Esophagus squamous epithelium (tissue), 5 donors: ENCODE data around the gene BBS7. TPM values are rescaled to one million over a fixed set of nuclear protein-coding genes. Genes with fewer than 3 reads are reported as not detected.

Source experiments
- DNase-seq: peaks from one replicate; lab custom pipeline; 2025; lab: John Stamatoyannopoulos, UW
- H3K27ac ChIP-seq, 4 donors: fragments of 200-600 bp; sonication (generic); one replicate each; pipeline ENCODE4 v1.5.1; 2016 to 2019; ENCODE audit warnings: mild to moderate bottlenecking in 1 of 4
- H3K27me3 ChIP-seq, 4 donors: fragments of 200-600 bp; sonication (generic); 1 replicate in 3 of 4; 2 replicates in 1 of 4; pipeline versions ENCODE4 v1.5.1 to v1.6.0; 2017 to 2021; ENCODE audit warnings: antibody characterized with exemption in 1 of 4
- H3K36me3 ChIP-seq, 3 donors: fragments of 200-600 bp; sonication (generic); one replicate each; pipeline ENCODE4 v1.5.1; 2016 to 2019
- H3K4me1 ChIP-seq, 3 donors: fragments of 200-600 bp; sonication (generic); one replicate each; pipeline ENCODE4 v1.5.1; 2017 to 2019
- H3K4me3 ChIP-seq, 4 donors: fragments of 200-600 bp; sonication (generic); 1 replicate in 3 of 4; 2 replicates in 1 of 4; pipeline ENCODE4 v1.5.1; 2016 to 2019; ENCODE audit warnings: mild to moderate bottlenecking in 2 of 4, moderate library complexity in 1 of 4
- H3K9me3 ChIP-seq, 3 donors: fragments of 200-600 bp; sonication (generic); one replicate each; pipeline ENCODE4 v1.5.1; 2016 to 2019
- CTCF ChIP-seq, 6 experiments: fragments of 450-650 bp in 4 of 6; fragments of 200-600 bp in 2 of 6; sonication (generic) in 2 of 6; IDR thresholded peaks; one replicate each; pipeline ENCODE4 v1.5.1; 2016 to 2019; ENCODE audit warnings: antibody characterized with exemption in 6 of 6, mild to moderate bottlenecking in 4 of 6, moderate library complexity in 4 of 6
- POLR2A ChIP-seq, 4 donors: fragments of 450-650 bp; IDR thresholded peaks; one replicate each; pipeline ENCODE4 v1.6.1; 2017; ENCODE audit warnings: antibody characterized with exemption in 4 of 4, mild to moderate bottlenecking in 4 of 4, moderate library complexity in 3 of 4
- whole genome bisulfite sequencing, 2 donors: methylation state at CpG; one replicate each; pipeline ENCODE4 v1.1.5; 2018; 5-methylcytosine and 5-hydroxymethylcytosine counted together
- intact Hi-C: fragments of 100-400 bp; cut with DNase I; formaldehyde crosslinking; loops from one replicate; pipeline ENCODE4 v1.15.0; 2022
- total RNA-seq, 4 donors: library from RNA; depleted of rRNA; stranded (reverse); fragments of >200 nt; gene quantifications; one replicate each; pipeline ENCODE4 v1.1.0, GENCODE V29; 2016
- donor health status: DM: yes; HTN: yes; CAD: no.

The BBS7 gene
- total RNA-seq, 4 donors from 2014 or later, result 10.5 to 16.6 (median 11.8) TPM

GRCh38 chr4:121823505-121824170 lies 46.6 kb downstream of the BBS7 start, which contains the start of gene CCNA2:
Gene CCNA2 (minus strand): TSS chr4:121823883. CDS start chr4:121823628, 255 bp downstream.
- Histone ChIP-seq H3K9me3 (no peaks in the 10 kb centered on the region), H3K4me1 (peaks cover 0 to 27% (median 11%) of the 10 kb centered on the region in 3 donors), H3K27me3 (no peaks in the 10 kb centered on the region), H3K36me3 (peaks cover 0 to 49% (median 5%) of the 10 kb centered on the region in 3 donors), H3K4me3 (peak within 1 kb of the TSS; percentile 72 to 89 (median 82)), H3K27ac (peak within 1 kb of the TSS; percentile 74 to 87 (median 78))
- peak in 1 of 4 donors; percentile 49 for TF ChIP-seq POLR2A (IDR thresholded peaks at IDR 0.05)
- no peak for TF ChIP-seq CTCF (IDR thresholded peaks at IDR 0.05)
- peak; percentile 80 for DNase-seq
- intact Hi-C loops, result no loop called here
- 0 to 1% methylated on average over 17 to 19 of the region's 63 CpGs for WGBS, 2 donors

GRCh38 chr4:121822796-121823504 lies 47.3 kb downstream of the BBS7 start:
- WGBS, 2 donors, result 3% methylated on average over 14 to 21 of the region's 30 CpGs
- Histone ChIP-seq H3K4me1 (peaks cover 0 to 27% (median 11%) of the 10 kb centered on the region in 3 donors), H3K27me3 (no peaks in the 10 kb centered on the region), H3K27ac (peak overlapping the region; percentile 74 to 87 (median 78)), H3K36me3 (peaks cover 0 to 49% (median 12%) of the 10 kb centered on the region in 3 donors), H3K4me3 (peak overlapping the region; percentile 72 to 89 (median 82)), H3K9me3 (no peaks in the 10 kb centered on the region)
- intact Hi-C loops, result no loop called here
- no peak for DNase-seq
- TF ChIP-seq POLR2A (IDR thresholded peaks at IDR 0.05) (no peak), CTCF (IDR thresholded peaks at IDR 0.05) (no peak)

- Histone ChIP-seq H3K27me3 (no peaks in the 10 kb centered on the region), H3K4me1 (peaks cover 0 to 27% (median 11%) of the 10 kb centered on the region in 3 donors), H3K4me3 (peak overlapping the region in 1 of 4 donors; percentile 72), H3K9me3 (no peaks in the 10 kb centered on the region), H3K27ac (no peak overlapping the region), H3K36me3 (peaks cover 0 to 49% (median 13%) of the 10 kb centered on the region in 3 donors)
- WGBS, 2 donors, result 64 to 85% methylated on average over 1 of the region's 1 CpG
- intact Hi-C loops, result no loop called here
- DNase-seq, result no peak
- TF ChIP-seq POLR2A (IDR thresholded peaks at IDR 0.05) (no peak), CTCF (IDR thresholded peaks at IDR 0.05) (no peak)
Measured at GRCh38 chr4:121822047-121822446, 48.2 kb downstream of the BBS7 start.

GRCh38 chr4:121819216-121819965 lies 50.9 kb downstream of the BBS7 start:
- peaks cover 0 to 24% (median 11%) of the 10 kb centered on the region in 3 donors for H3K4me1 ChIP-seq
- WGBS, 2 donors, result 80 to 89% methylated on average over 1 of the region's 1 CpG
- no peak for TF ChIP-seq POLR2A (IDR thresholded peaks at IDR 0.05)
- no peak for TF ChIP-seq CTCF (IDR thresholded peaks at IDR 0.05)
- no peaks in the 10 kb centered on the region for H3K9me3 ChIP-seq
- H3K36me3 ChIP-seq, result peaks cover 0 to 64% (median 19%) of the 10 kb centered on the region in 3 donors
- intact Hi-C loops, result no loop called here
- H3K27me3 ChIP-seq, result no peaks in the 10 kb centered on the region
- H3K4me3 ChIP-seq, result no peak overlapping the region
- no peak overlapping the region for H3K27ac ChIP-seq
- no peak for DNase-seq
